ENCODE results near the gene ALG8. TPM values are rescaled to one million over a fixed set of nuclear protein-coding genes. Genes with fewer than 3 reads are reported as not detected.
A peak's percentile ranks its signal among the peaks of the same experiment; 100 is the strongest.

The ALG8 gene
- total RNA-seq, 1 experiment from 2014 or later, result 71.2 TPM

DNA sequence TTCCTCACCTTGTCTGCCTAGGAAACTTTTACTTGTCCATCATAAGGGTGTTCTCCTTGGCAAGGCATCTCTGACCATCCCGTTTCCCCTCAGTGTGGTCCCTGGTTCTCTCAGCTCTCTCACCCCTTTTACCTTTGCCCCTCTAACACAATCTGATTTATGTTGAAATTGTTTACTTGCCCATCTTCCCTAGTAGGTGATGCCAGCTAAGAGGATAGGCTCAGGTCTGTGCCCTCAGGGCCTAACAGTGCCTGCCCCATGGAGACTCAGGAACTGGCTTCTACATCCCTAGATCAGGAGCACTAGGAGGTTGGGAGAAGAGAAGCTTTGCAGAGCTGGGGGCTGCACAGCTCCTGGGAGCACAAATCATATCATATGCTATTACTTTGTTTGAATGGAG is 21.1 kb upstream of the ALG8 start:
- DNase-seq (ENCODE audit: low read depth), result no peak

DNA sequence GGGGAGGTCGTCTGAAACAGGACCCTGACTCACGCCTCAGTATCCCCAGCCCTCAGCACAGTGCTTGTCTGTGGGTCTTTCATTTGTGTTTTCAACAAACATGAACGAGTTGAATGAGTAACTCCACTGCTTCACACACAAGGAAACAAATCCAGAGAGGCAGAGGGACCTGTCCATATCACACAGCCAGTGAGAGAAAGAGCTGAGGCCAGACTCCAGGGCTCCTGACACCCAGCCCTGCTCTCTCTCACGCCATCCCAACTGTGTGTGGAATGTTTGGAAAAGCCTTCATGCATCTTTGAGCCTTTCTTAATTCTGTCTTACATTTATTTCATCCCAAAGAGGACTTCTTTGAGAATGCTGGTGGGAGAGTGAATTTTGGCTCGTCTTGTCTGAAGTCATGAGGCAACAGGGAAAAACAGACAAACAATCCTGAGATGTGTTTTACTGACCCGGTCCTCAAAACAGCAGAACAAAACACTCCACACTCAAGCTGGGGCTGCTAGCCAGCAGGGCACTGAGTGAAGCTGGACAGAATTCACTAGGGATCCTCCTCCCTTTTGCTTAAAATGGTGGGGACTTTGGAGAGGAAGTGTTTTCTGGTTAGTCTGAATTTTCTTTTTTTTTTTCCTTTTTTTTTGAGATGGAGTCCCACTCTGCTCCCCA is 19.7 kb upstream of the ALG8 start:
- DNase-seq (ENCODE audit: low read depth), result no peak

DNA sequence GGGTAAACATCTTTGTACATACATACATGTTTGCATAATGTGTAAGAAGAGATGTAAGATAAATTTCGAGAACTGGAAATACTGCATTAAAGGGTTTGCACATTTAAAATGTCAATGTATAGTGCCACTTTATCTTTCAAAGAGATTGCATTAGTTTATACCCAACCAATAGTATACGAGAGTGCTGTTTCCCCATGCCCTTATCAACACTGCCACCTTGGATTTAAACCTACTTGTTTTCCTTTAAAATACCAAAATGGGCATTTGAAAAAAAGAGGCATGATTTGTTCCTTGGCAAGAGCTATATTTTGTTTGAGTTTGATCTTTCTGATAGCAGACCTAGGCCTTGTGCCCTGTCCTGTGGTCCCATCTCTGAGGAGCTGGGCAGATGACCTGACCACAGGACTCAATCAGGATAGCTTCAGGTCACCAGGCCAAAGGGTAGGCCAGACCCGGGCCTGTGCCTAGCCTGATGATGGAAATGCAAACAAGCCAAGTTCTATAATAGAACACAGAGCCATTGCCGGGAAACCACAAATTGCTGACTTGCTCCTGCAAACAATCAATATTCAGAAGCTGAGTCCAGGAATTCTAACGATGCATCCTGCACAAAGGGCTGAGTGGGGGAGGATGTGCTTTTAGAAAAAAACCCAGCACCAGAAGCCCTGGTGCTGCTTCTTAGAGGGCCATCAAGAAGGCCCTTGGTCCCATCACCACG is 16.9 kb upstream of the ALG8 start:
- no peak for DNase-seq (ENCODE audit: low read depth)

DNA sequence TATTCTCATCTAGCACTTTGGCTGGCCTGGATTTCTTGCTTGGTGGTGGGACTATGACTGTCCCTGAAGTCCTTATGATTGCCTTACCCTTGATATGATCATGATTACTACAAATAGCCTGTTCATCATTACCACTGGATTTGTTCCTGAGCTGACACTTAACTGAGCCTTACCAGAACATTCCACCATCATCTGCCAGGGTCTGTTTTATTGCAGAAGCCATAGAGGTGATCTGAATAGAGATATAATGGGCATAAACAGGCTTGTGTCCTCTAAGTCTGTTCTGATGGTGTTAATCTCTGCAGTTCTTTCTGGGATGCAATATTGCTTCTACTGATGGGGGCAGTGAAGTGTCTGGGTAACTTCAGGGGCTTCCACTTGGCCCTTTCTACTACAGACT is 12.4 kb upstream of the ALG8 start:
- DNase-seq (ENCODE audit: low read depth), result no peak

DNA sequence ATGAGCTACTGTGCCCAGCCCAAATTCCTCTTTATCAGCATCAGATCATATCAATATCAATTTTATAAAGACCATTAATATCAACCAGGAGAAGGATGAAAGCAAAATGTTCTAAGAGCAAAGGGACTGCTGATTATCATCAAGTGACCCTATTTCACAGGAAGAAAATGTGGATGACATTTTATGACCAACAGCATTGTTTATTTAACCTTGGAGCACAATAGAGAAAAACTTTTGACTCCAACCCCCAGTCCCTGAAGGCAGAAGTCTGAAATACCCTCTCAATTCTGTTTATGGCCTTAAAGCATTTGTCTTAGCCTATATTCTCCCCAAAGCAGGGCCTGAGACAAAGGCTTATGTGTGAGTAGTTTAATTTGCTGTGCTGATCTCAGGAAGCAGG is 11.3 kb upstream of the ALG8 start:
- no peak for DNase-seq (ENCODE audit: low read depth)

DNA sequence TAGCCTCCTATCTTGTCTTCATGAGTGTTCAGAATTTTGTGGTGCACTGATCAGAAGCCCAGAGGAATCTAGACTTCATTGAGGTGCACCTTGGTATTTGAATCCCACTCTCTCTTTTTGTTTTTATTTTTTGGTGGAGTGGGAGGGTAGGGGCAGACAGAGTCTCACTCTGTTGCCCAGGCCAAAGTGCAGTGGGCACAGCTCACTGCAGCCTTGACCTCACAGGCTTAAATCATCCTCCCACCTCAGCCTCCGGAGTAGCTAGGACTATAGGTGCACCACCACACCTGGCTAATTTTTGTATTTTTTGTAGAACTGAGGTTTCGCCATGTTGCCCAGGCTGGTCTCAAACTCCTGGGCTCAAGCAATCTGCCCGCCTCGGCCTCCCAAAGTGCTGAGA is 10.9 kb upstream of the ALG8 start:
- DNase-seq (ENCODE audit: low read depth), result no peak

DNA sequence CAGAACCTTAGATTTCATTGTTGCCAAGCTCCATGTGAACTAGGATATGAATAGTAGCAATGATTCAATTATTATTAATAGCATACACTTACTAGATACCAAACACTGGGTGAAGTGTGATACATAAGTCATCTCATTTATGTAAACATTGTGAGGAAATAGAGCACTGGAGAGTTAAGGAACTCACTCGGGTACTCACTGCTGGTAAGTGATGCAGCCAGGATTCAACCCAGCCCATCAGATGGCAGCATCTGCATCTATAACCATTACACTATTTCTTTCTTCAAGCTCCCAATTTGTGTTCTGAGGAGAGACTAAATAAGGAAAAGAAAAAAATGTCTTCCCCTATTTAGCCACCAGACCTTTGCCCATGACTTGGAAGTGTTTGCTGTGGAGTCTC is 10.2 kb upstream of the ALG8 start:
- DNase-seq (ENCODE audit: low read depth), result peak; percentile 49

DNA sequence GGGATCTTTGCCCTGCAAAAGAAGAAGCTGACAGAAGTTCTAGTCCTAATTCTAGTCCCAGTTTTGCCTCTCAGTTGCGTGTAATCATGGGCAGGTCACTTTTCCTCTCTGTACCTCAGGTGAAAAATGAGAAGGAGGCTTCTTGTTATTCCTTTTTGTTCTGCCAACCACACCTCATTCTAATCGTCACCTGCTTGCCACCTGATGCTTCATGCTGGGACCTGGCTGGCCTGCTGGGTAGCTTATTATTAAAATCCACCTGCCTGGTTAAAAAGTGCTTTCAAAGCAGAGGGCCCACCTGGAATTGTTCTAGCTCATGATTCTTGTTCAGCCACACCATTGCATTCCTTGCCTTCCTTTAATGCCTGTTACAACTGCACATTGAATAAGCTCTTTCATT is 8.4 kb upstream of the ALG8 start:
- no peak for DNase-seq (ENCODE audit: low read depth)

DNA sequence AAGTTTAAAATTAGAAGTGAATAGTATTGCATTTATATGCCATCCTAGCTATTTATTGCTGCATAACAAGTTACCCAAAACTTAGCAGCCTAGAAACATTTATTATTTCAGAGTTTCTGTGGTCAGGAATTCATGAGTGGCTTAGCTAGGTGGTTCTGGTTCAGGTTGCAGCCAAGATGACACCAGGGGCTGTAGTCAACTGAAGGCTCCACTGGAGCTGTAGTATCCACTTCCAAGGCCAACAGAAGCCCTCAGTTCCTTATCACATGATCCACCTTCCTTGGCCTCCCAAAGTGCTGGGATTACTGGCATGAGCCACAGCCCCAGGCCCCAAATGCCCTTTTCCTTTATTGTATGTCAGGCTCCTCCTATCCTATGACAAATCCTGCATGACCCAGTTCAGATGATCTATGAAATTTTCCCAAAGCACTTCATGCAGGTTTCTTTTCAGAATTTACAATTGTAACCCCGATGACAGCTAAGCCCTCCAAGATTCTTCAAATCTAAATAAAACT is 6.1 kb upstream of the ALG8 start:
- no peak for DNase-seq (ENCODE audit: low read depth)

DNA sequence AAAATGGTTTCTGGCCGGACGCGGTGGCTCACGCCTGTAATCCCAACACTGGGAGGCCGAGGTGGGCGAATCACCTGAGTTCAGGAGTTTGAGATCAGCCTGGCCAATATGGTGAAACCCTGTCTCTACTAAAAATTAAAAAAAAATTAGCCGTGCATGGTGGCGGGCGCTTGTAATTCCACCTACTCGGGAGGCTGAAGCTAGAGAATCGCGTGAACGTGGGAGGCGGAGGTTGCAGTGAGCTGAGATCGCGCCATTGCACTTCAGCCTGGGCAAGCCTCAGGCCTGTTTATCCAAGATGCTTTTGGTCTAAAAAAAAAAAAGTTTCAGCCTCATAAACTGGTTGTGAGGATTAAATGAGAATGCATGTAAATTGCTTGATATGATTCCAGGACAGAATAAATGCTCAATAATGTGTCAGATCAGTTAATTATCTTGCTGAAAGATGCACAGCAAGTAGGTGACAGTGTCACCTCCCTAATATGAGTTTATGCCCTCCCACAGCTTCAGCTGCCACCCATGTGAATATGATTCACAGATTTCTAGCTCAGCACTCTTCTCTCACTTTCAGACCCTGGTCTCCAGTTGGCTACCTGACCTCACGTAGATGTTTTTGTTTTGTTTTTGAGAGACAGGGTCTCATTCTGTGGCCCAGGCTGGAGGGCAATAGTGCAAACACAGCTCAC is 1.1 kb upstream of the ALG8 start:
- no peak for DNase-seq (ENCODE audit: low read depth)

DNA sequence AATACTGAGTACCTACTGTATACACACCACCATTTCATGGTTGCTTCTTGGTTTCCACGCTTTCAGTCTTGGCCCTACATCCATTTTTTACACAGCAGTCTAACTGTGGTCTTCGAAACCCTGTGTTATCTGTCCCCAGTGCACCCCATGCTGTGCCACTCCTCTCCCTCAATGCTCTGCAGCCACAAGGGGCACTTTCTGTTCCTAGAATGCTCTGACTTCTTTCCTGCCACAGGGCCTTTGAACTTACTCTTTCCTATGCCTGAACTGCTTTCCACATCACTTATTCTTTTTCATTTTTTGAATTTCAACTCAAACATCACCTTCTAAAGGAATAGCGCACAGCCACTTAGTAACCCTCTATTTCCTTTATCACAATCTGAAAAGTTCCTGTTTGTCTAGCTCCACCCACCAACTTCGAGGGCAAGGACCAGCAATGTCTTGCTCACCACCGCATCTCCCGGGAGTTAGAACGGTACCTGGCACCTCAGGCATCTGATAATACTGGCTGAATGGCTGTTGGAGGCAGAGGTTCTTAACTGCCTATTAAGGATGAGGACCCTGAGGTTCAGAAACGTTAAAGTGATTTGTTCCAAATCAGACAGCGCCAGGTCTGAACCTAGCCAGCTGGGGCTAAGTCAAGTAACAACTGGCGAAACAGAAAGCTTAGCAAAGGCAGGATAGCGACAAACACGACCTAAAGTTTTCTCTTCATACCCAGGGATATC is 568 bp downstream of the ALG8 start:
- peak; percentile 21 for DNase-seq (ENCODE audit: low read depth)

DNA sequence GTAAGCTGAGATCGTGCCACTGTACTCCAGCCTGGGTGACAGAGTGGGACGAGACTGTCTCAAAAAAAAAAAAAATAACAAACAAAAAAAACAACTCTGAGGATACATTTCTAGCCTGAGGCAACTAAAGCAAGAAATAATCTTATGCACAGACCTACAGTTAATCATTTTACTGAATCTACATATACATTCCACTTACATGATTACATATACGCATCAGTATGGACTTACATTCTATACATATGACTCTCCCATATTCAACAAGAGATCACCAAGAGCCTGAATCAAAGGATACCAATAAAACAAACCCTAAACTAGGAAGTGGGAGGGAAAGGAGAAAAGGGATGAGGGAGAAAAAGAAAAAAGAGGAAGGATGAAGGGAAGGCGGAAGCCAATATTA is 1.1 kb downstream of the ALG8 start:
- DNase-seq (ENCODE audit: low read depth), result no peak

DNA sequence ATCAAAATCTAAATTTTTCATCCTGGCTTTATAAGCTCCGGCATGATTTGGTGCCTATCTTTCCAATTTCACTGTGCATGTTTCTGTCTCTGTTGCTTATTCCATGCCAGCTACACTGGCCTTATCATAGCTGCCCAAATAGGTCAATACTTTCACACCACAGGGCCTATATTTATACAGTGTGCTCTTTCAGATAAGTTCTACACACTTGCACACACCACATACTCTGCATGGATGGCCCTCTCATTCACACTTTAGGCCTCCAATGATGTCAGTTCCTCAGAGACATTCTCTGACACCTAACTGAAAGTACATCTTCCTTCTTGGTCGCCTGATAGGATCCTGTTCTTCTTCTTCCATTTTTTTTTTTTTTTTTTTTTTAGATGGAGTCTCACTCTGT is 7.0 kb downstream of the ALG8 start:
- no peak for DNase-seq (ENCODE audit: low read depth)

DNA sequence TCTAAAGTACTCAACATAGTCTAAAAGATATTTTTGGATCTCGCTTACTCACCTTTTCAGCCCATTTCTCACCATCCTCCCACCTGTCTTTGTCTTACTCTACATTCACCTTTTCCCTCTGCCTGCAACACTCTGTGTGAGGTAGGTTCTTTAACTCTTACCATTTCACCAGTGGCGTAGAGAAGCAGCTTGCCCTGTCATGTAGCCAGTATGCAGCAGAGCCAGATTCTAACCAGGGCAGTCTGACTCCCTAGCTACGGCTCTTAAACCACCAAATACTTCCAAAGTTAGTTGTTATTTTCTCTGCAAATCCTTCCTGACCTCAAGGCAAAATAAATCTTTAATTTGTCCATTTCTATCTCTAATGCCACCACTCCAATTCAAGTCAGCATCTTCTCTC is 7.5 kb downstream of the ALG8 start:
- peak; percentile 18 for DNase-seq (ENCODE audit: low read depth)

DNA sequence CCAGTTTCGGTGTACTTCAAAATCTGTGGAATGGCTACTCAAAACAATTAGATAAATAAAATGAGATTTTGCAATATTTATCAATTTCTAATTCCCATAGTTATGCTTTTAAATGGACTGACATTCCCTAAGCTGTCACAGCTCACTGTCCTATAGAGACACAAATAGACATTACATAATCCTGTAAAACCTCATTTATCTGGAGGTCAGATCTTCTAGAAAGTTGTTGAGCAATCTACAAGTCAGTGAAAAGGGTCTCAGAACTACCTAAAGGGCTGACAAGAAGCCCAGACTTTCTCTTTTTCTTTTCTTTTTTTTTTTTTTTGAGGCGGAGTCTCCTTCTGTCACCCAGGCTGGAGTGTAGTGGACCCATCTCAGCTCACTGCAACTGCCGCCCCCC is 12.0 kb downstream of the ALG8 start:
- no peak for DNase-seq (ENCODE audit: low read depth)

DNA sequence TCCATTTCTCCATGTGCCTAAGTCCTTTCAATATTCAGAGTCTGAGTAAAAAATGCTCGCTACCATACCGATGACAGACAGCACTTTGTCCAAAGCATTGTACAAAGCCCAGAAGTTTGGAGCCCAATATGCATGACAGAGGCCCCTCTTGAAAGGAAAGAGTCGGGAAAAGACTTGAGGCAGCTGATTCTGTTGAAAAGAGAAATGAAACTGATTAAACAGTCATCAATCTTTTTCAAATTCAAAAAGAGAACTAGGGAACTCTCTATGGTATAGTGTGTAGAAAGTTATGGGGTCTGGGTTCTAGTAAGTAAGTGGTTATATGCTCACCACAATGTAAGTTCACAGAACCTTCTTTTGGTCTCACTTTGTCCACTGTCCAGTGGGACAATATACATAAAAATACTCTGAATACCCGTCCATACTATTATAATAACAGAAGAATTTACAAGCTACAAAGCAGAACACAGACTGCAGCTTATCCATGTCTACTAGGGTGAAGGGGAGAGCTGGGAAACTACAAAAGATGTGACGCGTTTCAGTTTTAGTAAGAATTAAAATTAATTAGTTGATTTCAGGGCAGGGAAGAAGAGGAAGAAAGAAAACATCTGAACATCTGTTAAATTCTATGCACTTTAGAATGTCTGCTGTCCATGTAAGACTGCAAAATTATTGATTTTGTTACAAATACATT is 26.7 kb downstream of the ALG8 start:
- DNase-seq (ENCODE audit: low read depth), result no peak

DNA sequence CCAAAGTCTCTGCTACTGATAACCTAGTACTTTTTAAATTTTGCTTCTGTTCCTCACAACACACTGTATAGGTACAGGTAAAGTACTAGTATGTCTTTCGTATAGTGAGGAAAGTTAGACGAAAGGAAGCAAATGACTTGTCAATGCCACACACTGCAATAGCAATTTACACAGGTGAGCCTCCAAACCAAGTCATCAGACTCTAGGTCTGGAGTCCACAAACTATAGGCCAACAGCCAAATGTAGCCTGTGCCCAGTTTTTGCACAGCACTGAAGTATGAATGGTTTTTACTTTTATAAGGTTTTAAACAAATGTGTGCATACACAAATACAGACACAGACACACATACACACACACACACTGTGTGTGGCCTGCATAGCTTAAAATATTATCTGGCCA is 28.1 kb downstream of the ALG8 start:
- DNase-seq (ENCODE audit: low read depth), result no peak

DNA sequence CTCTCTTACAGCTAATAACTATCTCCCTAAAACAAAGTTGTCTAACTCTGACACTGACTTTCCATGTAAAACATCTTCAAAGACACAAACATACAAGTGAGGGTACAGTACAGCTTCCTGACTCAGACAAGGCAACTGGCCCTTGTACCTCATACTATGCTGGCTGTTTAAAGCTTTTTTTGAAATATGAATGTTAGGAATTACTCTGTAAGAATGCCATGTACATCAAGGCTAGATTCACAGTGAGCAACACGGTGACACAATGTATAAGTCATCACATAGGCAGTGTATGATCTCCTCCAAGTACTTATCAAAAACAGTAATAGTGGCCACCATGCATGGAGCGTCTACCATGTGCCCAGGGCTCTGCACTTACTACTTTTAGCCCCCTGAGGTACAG is 28.6 kb downstream of the ALG8 start:
- DNase-seq (ENCODE audit: low read depth), result no peak

DNA sequence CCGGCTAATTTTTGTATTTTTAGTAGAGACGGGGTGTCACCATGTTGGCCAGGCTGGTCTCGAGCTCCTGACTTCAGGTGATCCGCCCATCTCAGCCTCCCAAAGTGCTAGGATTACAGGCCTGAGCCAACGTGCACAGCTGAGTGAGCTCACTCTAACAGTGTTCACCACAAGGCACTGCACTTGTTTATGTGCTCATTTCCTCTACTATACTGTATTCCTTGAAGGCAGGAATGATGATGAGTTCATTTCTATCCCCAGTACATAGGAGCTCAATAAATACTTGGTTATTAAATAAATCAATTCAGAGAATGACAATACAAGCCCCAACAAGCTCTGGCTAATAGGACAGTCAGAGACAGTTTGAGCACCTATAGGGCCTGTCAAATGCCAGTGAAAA is 29.1 kb downstream of the ALG8 start:
- no peak for DNase-seq (ENCODE audit: low read depth)

DNA sequence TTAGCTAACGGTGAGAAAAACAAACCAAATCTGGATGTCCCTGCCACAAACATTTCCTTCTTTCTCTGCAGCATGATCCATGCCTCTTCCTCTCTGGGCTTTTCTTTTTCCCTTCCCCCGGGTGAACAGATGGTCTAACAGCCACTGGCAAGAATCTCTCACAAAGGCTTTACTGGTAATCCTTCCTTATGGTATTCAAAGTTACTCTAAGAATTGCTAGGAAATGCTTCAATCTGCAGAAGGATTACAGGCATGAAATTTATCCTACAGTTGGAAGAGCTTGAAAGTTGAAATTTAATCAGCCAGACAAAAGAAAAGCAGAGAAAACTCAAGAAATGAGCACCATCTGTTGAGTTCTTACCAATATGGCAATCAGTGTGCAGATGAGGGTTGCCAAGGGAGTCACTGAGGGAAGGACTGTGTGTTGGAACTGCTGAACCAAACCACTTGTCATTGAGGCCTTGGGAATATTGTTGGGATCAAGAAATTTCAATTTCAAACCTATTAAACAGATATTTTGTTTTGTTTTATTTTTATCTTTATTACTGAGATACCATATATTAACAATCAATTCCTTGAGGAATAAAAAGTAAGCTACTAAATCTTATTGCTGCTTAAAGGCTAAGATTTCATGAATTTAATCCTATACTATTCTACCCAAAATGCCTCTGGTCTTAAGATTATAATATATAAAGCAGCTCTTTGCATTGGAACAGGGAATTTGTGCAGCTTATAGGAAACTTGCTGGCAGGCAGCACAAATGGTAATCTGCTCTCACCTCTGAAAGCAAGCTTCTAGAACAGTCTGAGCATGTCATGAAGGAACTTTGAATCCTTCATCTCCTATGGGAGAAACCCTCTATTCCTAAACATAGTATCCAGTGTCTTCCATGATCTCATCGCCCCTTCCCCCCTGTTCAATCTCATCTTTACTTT is 30.1 kb downstream of the ALG8 start:
- DNase-seq (ENCODE audit: low read depth), result no peak
